Activated CD8-positive, alpha-beta T cell treated with anti-CD3 and anti-CD28 coated beads for 36 hours (primary cell): Measurements from ENCODE around the gene MCF2L. TPM values are rescaled to one million over a fixed set of nuclear protein-coding genes. Genes with fewer than 3 reads are reported as not detected.

Experiments
- ATAC-seq: fragments of 200-7000 bp; cut with Tn5 transposase; one replicate; pipeline ENCODE4 v1.10.0; 2021; ENCODE audit warnings: mild to moderate bottlenecking, moderate library complexity
- CTCF ChIA-PET: fragments of 350-600 bp; sonication (Branson Sonifier 250); formaldehyde crosslinking; loops from one replicate; lab custom pipeline; 2021; ENCODE audit warnings: antibody characterized with exemption; lab: Charles Lee
- POLR2A ChIA-PET: fragments of 350-600 bp; sonication (Branson Sonifier 250); formaldehyde crosslinking; loops from one replicate; lab custom pipeline; 2021; ENCODE audit warnings: antibody characterized with exemption; lab: Charles Lee
- DNase-seq: peaks from one replicate; pipeline ENCODE4 v3.0.0-alpha.2; 2020
- H3K27ac Mint-ChIP-seq: one replicate; pipeline ENCODE4 v1.8.0; 2021; ENCODE audit warnings: mild to moderate bottlenecking, mixed read lengths
- H3K27me3 Mint-ChIP-seq: one replicate; pipeline ENCODE4 v1.8.0; 2021; ENCODE audit warnings: mixed read lengths
- H3K36me3 Mint-ChIP-seq: one replicate; pipeline ENCODE4 v1.8.0; 2021; ENCODE audit warnings: low read depth, mixed read lengths
- H3K4me1 Mint-ChIP-seq: one replicate; pipeline ENCODE4 v1.8.0; 2021; ENCODE audit warnings: low read depth, mixed read lengths
- H3K4me3 Mint-ChIP-seq: one replicate; pipeline ENCODE4 v1.8.0; 2021; ENCODE audit warnings: mild to moderate bottlenecking, moderate library complexity, mixed read lengths
- H3K9me3 Mint-ChIP-seq: one replicate; pipeline ENCODE4 v1.8.0; 2021; ENCODE audit warnings: mixed read lengths
- intact Hi-C: fragments of 100-400 bp; cut with micrococcal nuclease; formaldehyde crosslinking; loops from one replicate; pipeline ENCODE4 v1.10.0; 2022
- total RNA-seq, 2 experiments: library from RNA; stranded (reverse); gene quantifications; one replicate each; pipeline ENCODE4 v1.2.3, GENCODE V29; 2021
- TF ChIP-seq, protein P1 (sequence below): fragments of 200-600 bp; IDR thresholded peaks from one replicate; pipeline ENCODE4 v1.8.0; 2022; ENCODE audit warnings: antibody characterized with exemption, mild to moderate bottlenecking

Gene MCF2L
- total RNA-seq, 2 experiments from 2014 or later, result 7.6 to 8.9 TPM

DNA sequence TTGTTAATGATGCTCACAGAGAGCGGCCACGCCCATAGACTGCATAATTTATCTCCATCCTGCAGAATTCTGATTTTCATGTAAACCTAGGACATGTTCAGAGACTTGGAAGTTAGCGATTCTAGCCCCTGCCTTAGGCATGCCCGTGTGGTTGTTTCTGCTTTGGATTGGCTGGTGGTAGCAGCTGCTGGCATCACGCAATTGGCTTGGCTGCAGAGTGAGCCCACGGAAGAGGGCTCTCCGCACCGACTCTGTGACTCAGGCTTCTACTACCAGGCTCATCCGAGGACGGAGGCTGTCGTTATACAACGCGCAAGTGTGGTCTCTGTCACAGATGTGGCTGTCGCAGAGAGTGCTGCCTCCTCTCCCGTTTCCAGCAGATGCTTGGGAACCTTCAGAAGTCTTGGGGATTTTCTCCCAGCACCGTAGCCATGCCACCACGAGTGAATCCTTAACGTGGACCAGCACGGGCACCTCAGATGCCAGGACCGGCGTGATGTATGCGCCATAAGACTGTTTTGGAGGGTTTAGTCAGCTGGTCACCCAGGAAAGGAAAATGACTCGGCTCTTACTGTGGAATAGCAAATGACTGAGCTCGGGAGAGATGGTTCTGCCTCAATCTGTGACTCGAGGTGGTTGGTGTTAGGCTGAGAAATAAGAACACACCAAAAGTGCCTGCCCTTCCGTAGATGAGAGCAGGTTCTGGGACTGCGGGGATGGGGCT is 75.5 kb downstream of the MCF2L start:
- no peaks in the 10 kb centered on the region for H3K9me3 Mint-ChIP-seq
- TF ChIP-seq, protein P1, sequence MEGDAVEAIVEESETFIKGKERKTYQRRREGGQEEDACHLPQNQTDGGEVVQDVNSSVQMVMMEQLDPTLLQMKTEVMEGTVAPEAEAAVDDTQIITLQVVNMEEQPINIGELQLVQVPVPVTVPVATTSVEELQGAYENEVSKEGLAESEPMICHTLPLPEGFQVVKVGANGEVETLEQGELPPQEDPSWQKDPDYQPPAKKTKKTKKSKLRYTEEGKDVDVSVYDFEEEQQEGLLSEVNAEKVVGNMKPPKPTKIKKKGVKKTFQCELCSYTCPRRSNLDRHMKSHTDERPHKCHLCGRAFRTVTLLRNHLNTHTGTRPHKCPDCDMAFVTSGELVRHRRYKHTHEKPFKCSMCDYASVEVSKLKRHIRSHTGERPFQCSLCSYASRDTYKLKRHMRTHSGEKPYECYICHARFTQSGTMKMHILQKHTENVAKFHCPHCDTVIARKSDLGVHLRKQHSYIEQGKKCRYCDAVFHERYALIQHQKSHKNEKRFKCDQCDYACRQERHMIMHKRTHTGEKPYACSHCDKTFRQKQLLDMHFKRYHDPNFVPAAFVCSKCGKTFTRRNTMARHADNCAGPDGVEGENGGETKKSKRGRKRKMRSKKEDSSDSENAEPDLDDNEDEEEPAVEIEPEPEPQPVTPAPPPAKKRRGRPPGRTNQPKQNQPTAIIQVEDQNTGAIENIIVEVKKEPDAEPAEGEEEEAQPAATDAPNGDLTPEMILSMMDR, result no peak
- no peak for ATAC-seq
- DNase-seq, result no peak
- ChIA-PET POLR2A (no interaction called here), CTCF (no interaction called here)
- no peak overlapping the region for H3K4me3 Mint-ChIP-seq
- H3K27me3 Mint-ChIP-seq, result no peaks in the 10 kb centered on the region
- H3K4me1 Mint-ChIP-seq, result no peaks in the 10 kb centered on the region
- intact Hi-C loops, result no loop called here
- H3K36me3 Mint-ChIP-seq, result no peaks in the 10 kb centered on the region
- H3K27ac Mint-ChIP-seq, result no peak overlapping the region

DNA sequence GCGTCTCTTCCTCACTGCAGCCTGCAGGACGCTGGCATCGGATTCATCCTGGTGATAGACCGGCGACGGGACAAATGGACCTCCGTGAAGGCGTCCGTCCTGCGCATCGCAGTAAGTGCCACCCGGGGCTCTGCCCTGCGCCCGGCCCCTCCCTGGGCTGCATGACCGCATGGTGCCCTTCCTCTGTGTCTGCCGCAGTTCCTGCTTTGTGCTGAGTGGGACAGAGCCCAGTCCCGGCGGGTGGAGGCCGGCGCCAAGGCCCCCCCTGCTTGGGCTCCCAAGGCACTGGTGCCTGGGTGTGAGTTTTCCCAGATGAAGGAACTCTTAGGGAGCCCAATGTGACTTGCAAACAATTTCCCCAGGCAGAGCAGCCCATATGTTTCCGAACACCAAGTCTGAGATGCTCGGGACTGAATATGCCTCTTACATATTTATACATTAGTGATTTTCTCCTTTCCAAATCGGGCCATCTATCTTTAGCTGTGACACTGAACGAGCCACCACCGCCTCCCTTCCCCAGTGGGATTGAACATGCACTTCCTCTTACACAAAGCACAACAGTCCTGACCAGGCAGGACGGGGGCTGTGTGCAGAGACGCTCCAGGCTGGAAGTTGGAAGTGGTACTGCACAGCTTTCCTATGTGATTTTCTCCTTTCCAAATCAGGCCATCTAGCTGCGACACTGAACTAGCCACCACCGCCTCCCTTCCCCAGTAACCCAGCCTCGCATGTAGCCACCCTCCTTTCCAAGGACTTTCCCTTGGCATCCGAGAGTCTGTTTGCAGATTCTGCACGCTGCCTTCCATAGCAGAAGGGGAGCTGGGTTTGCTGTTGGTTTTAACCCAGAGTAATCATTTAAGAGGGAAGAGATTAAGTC is 76.5 kb downstream of the MCF2L start:
- CTCF ChIA-PET, result no interaction called here
- ATAC-seq, result no peak
- no peak overlapping the region for H3K4me3 Mint-ChIP-seq

DNA sequence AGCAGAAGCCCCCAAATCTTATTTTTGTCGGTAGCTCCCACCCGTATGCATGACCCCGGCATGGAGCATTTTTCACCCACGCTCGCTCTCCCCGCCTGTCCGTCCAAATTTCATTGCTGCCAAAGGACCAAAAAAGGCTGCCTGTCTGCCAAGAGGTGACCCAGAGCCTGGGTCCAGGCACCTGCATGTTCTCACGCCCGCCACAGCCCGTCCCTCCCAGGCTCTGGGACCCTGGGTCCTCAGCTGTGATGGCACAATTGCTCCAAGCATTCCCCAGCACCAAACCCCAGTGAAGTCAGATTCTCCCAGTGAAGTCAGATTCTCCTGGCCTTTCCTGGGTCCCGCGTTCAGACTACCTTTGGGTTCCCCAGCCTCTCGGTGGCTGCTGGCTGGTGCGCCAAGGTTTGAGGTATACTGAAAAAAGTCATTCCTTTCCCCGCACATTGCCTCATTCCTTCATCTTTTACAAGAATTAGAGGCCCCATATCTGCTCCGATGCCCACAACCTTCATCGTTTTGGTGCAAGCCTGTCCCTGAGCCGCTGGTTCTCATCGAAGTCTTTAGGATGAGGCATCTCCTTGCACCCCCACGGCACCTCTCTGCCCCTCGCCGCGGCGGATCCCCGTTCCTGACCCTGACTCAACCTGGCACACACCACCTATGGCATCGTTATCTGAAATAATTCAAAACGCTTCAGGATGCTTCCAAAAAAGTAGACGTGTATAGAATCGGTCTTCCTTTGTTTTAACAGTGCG is 77.3 kb downstream of the MCF2L start:
- no peaks in the 10 kb centered on the region for H3K9me3 Mint-ChIP-seq
- H3K27ac Mint-ChIP-seq, result no peak overlapping the region
- TF ChIP-seq, protein P1, result no peak
- H3K27me3 Mint-ChIP-seq, result no peaks in the 10 kb centered on the region
- no peak for ATAC-seq
- H3K4me3 Mint-ChIP-seq, result no peak overlapping the region
- H3K36me3 Mint-ChIP-seq, result no peaks in the 10 kb centered on the region
- H3K4me1 Mint-ChIP-seq, result no peaks in the 10 kb centered on the region
- POLR2A ChIA-PET, result no interaction called here
- no peak for DNase-seq
- CTCF ChIA-PET, result no interaction called here
- intact Hi-C loops, result no loop called here

More for the DNA sequence above, 76.5 kb downstream of the MCF2L start:
- Mint-ChIP-seq H3K9me3 (no peaks in the 10 kb centered on the region), H3K36me3 (no peaks in the 10 kb centered on the region), H3K27ac (no peak overlapping the region), H3K4me1 (no peaks in the 10 kb centered on the region), H3K27me3 (no peaks in the 10 kb centered on the region)
- DNase-seq, result no peak
- POLR2A ChIA-PET, result no interaction called here
- TF ChIP-seq, protein P1, result no peak
- intact Hi-C loops, result no loop called here

DNA sequence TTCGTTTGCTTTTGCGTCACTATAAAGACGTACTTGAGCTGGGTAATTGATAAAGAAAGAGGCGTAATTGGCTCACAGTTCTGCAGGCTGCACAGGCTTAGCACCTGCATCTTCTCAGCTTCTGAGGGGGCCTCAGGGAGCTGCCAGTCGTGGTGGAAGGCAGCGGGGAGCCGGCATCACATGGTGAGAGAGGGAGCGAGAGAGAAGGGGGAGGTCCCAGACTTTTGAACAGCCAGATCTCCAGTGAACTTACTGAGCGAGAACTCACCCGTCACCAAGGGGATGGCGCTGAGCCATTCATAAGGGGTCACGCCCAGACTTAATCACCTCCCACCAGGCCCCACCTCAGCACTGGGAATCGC is 77.8 kb downstream of the MCF2L start:
- Mint-ChIP-seq H3K4me1 (no peaks in the 10 kb centered on the region), H3K27ac (no peak overlapping the region), H3K4me3 (no peak overlapping the region), H3K27me3 (no peaks in the 10 kb centered on the region), H3K36me3 (no peaks in the 10 kb centered on the region), H3K9me3 (no peaks in the 10 kb centered on the region)
- ChIA-PET CTCF (no interaction called here), POLR2A (no interaction called here)
- TF ChIP-seq, protein P1, result no peak
- ATAC-seq, result no peak
- no peak for DNase-seq
- intact Hi-C loops, result no loop called here
